ENCODE results near the gene ABCB9. TPM values are rescaled to one million over a fixed set of nuclear protein-coding genes. Genes with fewer than 3 reads are reported as not detected.
A peak's percentile ranks its signal among the peaks of the same experiment; 100 is the strongest.

The ABCB9 gene
- total RNA-seq, 2 donors from 2014 or later = 8.2 to 50.0 TPM

DNA sequence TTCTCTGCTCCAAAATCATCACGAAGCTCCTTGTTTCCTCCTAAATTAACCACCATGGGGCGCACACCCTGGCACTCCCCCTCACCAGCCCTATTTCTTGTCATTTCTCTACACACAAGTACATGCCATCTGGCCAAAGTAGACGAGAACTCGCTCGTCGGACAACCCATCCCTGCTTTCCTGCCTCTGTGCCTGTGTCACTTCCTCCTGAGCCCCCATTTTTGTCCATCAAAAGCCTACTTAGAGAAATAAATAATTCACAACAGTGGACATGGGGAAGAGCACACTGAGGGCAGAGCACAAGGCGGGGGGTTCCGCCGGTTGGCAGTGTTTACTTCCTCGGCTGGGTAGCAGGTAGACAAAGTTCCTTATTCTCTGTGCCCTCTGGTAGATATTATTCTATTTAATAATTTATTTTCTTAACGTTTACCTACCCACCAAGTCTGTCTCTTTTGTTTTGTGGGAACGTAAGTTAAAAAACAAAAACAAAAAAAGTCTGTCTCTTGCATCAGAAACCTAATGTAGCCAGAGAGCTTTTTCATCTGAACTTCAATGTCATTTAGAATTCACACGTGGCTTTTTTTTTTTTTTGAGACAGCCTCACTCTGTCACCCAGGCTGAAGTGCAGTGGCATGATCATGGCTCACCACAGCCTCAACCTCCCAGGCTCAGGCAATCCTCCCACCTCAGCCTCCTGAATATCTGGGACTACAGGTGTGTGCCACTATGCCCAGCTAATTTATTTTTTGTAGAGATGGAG is 76.3 kb downstream of the ABCB9 start:
- peak overlapping the region; percentile 88 to 92 for H3K27ac ChIP-seq

DNA sequence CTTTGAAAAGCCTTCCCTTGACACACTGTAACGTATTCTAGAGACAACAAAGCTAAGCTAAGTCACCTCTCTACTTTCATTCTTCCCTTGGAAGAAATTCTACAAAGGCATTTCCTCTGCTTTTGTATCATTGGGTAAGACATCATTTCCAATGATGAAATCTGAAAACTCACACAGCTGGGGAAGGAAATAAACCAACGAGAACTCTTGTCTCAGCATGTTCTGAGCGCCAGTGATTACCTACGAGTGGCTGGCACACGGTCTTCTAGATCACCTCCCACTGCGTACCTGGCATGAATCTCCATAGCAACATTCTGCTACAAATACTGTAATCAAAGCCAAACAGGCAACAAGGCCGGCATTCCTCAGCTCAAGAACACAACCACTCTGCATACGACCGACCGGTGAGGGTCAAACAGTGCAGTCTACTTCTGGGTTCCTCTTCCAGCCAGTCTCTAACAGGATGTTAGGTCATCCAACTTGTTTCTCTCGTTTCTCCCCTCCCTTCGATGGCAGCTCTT is 78.0 kb downstream of the ABCB9 start:
- no peaks in the 10 kb centered on the region for H3K36me3 ChIP-seq
- H3K4me3 ChIP-seq = peak overlapping the region in 1 of 2 donors; percentile 19
- peak overlapping the region; percentile 88 to 92 for H3K27ac ChIP-seq
- WGBS = 20% methylated on average over 12 of the region's 12 CpGs
- H3K27me3 ChIP-seq (replicated peaks; ENCODE audit: insufficient read depth) = no peaks in the 10 kb centered on the region
- peaks cover 37% of the 10 kb centered on the region for H3K4me1 ChIP-seq (replicated peaks)
- no peaks in the 10 kb centered on the region for H3K9me3 ChIP-seq
- DNase-seq (ENCODE audit: low spot score) = peak; percentile 93
- TF ChIP-seq, protein P1, sequence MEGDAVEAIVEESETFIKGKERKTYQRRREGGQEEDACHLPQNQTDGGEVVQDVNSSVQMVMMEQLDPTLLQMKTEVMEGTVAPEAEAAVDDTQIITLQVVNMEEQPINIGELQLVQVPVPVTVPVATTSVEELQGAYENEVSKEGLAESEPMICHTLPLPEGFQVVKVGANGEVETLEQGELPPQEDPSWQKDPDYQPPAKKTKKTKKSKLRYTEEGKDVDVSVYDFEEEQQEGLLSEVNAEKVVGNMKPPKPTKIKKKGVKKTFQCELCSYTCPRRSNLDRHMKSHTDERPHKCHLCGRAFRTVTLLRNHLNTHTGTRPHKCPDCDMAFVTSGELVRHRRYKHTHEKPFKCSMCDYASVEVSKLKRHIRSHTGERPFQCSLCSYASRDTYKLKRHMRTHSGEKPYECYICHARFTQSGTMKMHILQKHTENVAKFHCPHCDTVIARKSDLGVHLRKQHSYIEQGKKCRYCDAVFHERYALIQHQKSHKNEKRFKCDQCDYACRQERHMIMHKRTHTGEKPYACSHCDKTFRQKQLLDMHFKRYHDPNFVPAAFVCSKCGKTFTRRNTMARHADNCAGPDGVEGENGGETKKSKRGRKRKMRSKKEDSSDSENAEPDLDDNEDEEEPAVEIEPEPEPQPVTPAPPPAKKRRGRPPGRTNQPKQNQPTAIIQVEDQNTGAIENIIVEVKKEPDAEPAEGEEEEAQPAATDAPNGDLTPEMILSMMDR (IDR thresholded peaks at IDR 0.05) = peak in 1 of 4 experiments; percentile 7
- TF ChIP-seq POLR2AphosphoS5 (IDR thresholded peaks at IDR 0.05) (peak; percentile 94), POLR2A (IDR thresholded peaks at IDR 0.05) (peak; percentile 18)
- intact Hi-C loops (cut with DNase I) = no loop called here

More for the DNA sequence above, 76.3 kb downstream of the ABCB9 start:
- WGBS = 69% methylated on average over 13 of the region's 13 CpGs
- H3K4me3 ChIP-seq = no peak overlapping the region
- intact Hi-C loops (cut with DNase I) = no loop called here
- no peak for DNase-seq (ENCODE audit: low spot score)
- TF ChIP-seq POLR2A (IDR thresholded peaks at IDR 0.05) = no peak
- no peak for TF ChIP-seq POLR2AphosphoS5 (IDR thresholded peaks at IDR 0.05)
- TF ChIP-seq, protein P1 (IDR thresholded peaks at IDR 0.05) = no peak
- H3K4me1 ChIP-seq (replicated peaks) = peaks cover 37% of the 10 kb centered on the region
- H3K9me3 ChIP-seq = no peaks in the 10 kb centered on the region
- H3K27me3 ChIP-seq (replicated peaks; ENCODE audit: insufficient read depth) = no peaks in the 10 kb centered on the region
- no peaks in the 10 kb centered on the region for H3K36me3 ChIP-seq

DNA sequence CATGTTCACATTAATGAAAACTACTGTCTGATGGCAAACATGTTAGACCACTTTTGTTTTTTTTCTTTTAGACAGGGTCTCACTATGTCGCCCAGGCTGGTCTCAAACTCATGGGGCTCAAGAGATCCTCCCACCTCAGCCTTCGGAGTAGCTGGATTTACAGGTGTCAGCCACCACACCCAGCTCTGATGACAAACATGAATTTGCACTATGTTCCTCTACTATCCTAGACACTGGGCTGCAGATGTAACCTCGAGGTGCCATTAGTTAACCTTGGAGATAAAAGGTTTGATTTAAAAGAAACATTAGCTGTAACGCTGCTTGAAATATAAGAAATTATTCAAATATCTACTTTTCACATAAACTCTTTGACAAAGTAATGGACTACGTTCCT is 78.4 kb downstream of the ABCB9 start:
- no peaks in the 10 kb centered on the region for H3K36me3 ChIP-seq
- WGBS = 35% methylated on average over 5 of the region's 5 CpGs
- TF ChIP-seq, protein P1 (IDR thresholded peaks at IDR 0.05) = no peak
- TF ChIP-seq POLR2AphosphoS5 (IDR thresholded peaks at IDR 0.05) (no peak), POLR2A (IDR thresholded peaks at IDR 0.05) (no peak)
- intact Hi-C loops (cut with DNase I) = no loop called here
- H3K4me1 ChIP-seq (replicated peaks) = peaks cover 33% of the 10 kb centered on the region
- H3K9me3 ChIP-seq = no peaks in the 10 kb centered on the region
- H3K27ac ChIP-seq = peak overlapping the region; percentile 88 to 92
- DNase-seq (ENCODE audit: low spot score) = no peak
- no peak overlapping the region for H3K4me3 ChIP-seq
- H3K27me3 ChIP-seq (replicated peaks; ENCODE audit: insufficient read depth) = no peaks in the 10 kb centered on the region

DNA sequence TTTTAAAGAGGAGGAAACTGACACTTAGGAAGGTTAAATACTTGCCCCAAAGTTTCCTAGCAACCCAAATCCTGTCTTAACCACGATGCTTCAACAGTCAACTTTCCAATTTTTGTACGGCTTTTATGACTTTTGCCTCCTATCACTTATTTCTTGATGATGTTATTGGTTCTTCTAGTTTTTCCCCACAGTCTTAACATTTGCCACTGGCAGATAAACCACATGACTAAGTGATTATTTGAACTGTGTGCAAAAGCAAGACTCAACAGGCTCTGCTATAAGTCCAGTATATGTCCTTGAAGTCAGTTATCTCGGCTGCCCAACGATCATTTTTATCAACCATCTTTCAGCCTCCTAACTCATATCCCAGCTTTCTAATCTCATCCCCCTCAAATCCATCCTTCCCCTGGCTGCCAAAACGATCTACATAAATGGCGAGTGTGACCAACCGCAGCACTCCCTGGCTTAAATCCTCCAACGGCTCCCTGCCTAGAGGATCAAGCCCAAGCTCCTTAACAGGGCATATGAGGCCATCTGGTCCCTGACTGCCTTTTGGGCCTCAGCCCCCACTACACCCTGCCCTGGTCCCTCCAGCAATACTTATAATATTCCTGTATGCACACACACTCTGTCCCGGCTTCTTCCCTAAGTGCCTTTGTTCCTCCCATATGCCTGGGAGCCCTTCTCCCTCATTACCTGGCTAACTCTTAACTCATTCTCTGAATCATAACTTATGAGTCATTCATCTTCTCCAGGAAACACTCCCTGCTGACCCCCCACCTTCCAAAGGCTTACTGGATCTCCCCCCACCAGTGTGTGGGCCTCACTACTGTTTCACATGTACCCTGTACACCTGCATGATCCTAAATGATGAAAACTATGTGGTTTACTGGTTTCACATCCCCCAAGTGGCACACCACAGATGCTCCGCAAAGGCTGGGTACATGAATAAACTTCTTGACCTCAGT is 79.1 kb downstream of the ABCB9 start:
- intact Hi-C loops (cut with DNase I) = no loop called here
- 53% methylated on average over 10 of the region's 10 CpGs for WGBS
- Histone ChIP-seq H3K27ac (peak overlapping the region; percentile 88 to 92), H3K4me3 (no peak overlapping the region), H3K36me3 (no peaks in the 10 kb centered on the region), H3K27me3 (replicated peaks; ENCODE audit: insufficient read depth) (no peaks in the 10 kb centered on the region), H3K4me1 (replicated peaks) (peaks cover 33% of the 10 kb centered on the region), H3K9me3 (no peaks in the 10 kb centered on the region)
- TF ChIP-seq POLR2AphosphoS5 (IDR thresholded peaks at IDR 0.05) (no peak), POLR2A (IDR thresholded peaks at IDR 0.05) (no peak)
- TF ChIP-seq, protein P1 (IDR thresholded peaks at IDR 0.05) = no peak
- DNase-seq (ENCODE audit: low spot score) = no peak

Measured in prostate gland (tissue), 2 donors.